PFSK-1 (cell line): Measurements from ENCODE around the gene DGKA.

ENCODE experiments used
- FOXP2 ChIP-seq: optimal IDR thresholded peaks from 2 replicates; pipeline ENCODE3; 2011; ENCODE audit warnings: borderline replicate concordance, control low read depth, inconsistent platforms; ENCODE audit not compliant: insufficient read depth; ENCODE audit errors: extremely low read length, extremely low read depth
- POLR2AphosphoS5 ChIP-seq: IDR thresholded peaks from 2 replicates; pipeline ENCODE4 v1.6.1; 2012; ENCODE audit warnings: low read depth, mild to moderate bottlenecking, control low read depth, low read length, moderate library complexity
- SIN3A ChIP-seq: IDR thresholded peaks from 2 replicates; pipeline ENCODE4 v1.6.1; 2012; ENCODE audit warnings: mild to moderate bottlenecking, low read length, moderate library complexity, borderline replicate concordance; ENCODE audit not compliant: insufficient read depth
- TAF1 ChIP-seq: IDR thresholded peaks from 2 replicates; pipeline ENCODE4 v1.6.1; 2012; ENCODE audit warnings: low read length, control low read depth, borderline replicate concordance; ENCODE audit not compliant: insufficient read depth
- TF ChIP-seq, protein P1 (sequence below), 2 experiments: IDR thresholded peaks; 2 replicates each; pipeline versions ENCODE4 v1.6.1 to v1.8.0; 2011 to 2012; ENCODE audit warnings: low read depth in 2 of 2, low read length in 2 of 2, control low read depth in 1 of 2, inconsistent platforms in 1 of 2, mild to moderate bottlenecking in 1 of 2, moderate library complexity in 1 of 2; ENCODE audit not compliant: insufficient read depth in 1 of 2

Gene DGKA

DNA sequence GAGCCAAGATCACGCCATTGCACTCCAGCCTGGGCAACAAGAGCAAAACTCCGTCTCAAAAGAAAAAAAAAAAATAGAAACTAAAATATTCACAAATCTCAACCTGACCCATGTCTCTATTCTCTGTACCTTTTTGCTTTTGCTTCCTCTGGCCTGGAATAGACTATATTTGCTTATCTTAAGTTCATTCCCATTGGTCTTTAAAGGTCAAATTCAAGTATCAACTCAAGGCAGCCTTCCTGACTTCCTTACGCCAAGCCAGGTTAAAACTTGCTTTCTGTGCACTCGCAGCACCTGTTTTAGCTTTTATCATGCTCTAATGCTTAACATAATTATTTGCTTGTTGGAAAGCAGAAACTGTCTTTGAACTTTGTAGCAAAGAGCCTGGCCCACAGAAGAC, 18.1 kb upstream of the DGKA start:
- TF ChIP-seq SIN3A (no peak), POLR2AphosphoS5 (no peak), TAF1 (no peak), FOXP2 (no peak)
- TF ChIP-seq, protein P1, sequence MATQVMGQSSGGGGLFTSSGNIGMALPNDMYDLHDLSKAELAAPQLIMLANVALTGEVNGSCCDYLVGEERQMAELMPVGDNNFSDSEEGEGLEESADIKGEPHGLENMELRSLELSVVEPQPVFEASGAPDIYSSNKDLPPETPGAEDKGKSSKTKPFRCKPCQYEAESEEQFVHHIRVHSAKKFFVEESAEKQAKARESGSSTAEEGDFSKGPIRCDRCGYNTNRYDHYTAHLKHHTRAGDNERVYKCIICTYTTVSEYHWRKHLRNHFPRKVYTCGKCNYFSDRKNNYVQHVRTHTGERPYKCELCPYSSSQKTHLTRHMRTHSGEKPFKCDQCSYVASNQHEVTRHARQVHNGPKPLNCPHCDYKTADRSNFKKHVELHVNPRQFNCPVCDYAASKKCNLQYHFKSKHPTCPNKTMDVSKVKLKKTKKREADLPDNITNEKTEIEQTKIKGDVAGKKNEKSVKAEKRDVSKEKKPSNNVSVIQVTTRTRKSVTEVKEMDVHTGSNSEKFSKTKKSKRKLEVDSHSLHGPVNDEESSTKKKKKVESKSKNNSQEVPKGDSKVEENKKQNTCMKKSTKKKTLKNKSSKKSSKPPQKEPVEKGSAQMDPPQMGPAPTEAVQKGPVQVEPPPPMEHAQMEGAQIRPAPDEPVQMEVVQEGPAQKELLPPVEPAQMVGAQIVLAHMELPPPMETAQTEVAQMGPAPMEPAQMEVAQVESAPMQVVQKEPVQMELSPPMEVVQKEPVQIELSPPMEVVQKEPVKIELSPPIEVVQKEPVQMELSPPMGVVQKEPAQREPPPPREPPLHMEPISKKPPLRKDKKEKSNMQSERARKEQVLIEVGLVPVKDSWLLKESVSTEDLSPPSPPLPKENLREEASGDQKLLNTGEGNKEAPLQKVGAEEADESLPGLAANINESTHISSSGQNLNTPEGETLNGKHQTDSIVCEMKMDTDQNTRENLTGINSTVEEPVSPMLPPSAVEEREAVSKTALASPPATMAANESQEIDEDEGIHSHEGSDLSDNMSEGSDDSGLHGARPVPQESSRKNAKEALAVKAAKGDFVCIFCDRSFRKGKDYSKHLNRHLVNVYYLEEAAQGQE (IDR thresholded peaks at IDR 0.05; ENCODE audit: insufficient read depth in 1 of 2, low read depth in 2 of 2, low read length in 2 of 2) = no peak

DNA sequence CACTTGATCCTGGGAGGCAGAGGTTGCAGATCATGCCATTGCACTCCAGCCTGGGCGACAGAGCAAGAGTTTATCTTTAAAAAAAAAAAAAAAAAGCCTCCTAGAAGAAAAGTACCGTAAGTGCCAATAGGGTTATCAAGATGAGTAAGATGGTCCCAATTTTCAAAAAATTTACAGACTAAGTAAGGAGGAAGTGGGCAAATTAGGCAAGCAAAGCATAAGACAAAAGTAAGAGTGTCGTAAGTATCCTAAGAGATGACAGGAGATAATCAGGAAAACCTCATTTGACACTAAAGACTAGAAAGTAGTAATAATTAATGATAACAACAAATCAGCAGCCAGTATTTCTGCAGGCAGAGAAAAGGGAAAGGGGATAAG, 15.5 kb upstream of the DGKA start:
- TF ChIP-seq, protein P1 (IDR thresholded peaks at IDR 0.05; ENCODE audit: insufficient read depth in 1 of 2, low read depth in 2 of 2, low read length in 2 of 2) = no peak
- TF ChIP-seq POLR2AphosphoS5 (no peak), TAF1 (no peak), SIN3A (no peak), FOXP2 (no peak)

DNA sequence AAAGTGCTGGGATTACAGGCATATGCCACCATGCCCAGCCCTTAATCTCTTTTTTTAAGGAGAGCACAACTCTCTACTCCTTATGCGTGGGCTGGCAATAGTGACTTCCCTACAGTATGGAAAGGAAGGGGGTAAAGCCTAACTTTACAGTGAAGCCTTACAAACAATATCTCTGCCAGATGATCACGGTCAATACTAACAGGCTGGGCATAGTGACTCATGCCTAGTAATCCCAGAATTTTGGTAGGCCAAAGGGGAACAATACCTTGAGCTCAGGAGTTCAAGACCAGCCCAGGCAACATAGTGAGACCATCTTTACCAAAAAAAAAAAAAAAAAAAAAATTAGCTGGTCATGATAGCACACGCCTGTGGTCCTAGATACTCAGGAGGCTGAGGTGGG, 8.8 kb upstream of the DGKA start:
- no peak for TF ChIP-seq TAF1
- no peak for TF ChIP-seq FOXP2
- TF ChIP-seq, protein P1 (IDR thresholded peaks at IDR 0.05; ENCODE audit: insufficient read depth in 1 of 2, low read depth in 2 of 2, low read length in 2 of 2) = no peak
- TF ChIP-seq SIN3A = no peak
- TF ChIP-seq POLR2AphosphoS5 = no peak

DNA sequence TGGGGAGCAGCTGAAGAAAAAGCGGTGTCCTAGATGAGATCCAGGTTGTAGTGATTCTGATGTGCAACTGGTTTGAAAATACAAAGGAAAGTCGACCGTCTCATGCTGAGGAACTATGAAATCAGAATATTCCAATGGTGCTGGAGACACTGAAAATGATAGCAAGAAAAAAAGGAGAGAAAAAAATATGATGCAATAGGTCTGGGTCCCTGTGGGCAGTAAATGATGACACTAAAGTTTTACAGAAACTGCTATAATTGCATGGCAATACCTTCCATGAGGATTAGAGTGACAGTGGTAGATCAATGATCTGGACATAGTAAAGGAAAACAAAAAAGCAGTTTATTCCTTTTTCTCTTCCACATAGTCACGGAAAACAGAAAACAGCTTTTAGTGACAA, 5.6 kb upstream of the DGKA start:
- TF ChIP-seq FOXP2 = no peak
- no peak for TF ChIP-seq TAF1
- TF ChIP-seq, protein P1 (IDR thresholded peaks at IDR 0.05; ENCODE audit: insufficient read depth in 1 of 2, low read depth in 2 of 2, low read length in 2 of 2) = no peak
- TF ChIP-seq POLR2AphosphoS5 = no peak
- TF ChIP-seq SIN3A = no peak
